Measurements from ENCODE around the gene TNIP3. TPM values are rescaled to one million over a fixed set of nuclear protein-coding genes. Genes with fewer than 3 reads are reported as not detected.

Gene TNIP3
- total RNA-seq, 1 donor from 2014 or later = under 0.01 TPM

GRCh38 chr4:121088867-121089266 is 75.3 kb downstream of the TNIP3 start:
- no peak for DNase-seq (ENCODE audit: low read depth in 2 of 2)

Other genes with a start within 250 kb of the TNIP3 start
- gene PRDM5, start 241.6 kb downstream of the TNIP3 start, total RNA-seq = 3.5 and 5.1 TPM in 2 replicates
- gene NDNF, start 91.8 kb downstream of the TNIP3 start, total RNA-seq = 1.8 and 6.7 TPM in 2 replicates
- 0.13 and 0.90 TPM in 2 replicates for gene QRFPR, start 216.7 kb upstream of the TNIP3 start, total RNA-seq